Esophagus muscularis mucosa (tissue), 3 donors: ENCODE results near the gene SPP2.

ENCODE experiments used
- CTCF ChIP-seq, 3 experiments: fragments of 200-600 bp in 2 of 3; fragments of 450-650 bp in 1 of 3; sonication (generic) in 2 of 3; IDR thresholded peaks; one replicate each; pipeline ENCODE4 v1.5.1; 2017 to 2019; ENCODE audit warnings: antibody characterized with exemption in 3 of 3, mild to moderate bottlenecking in 2 of 3, moderate library complexity in 1 of 3
- POLR2AphosphoS5 ChIP-seq, 2 donors: sonication (generic); formaldehyde crosslinking; IDR thresholded peaks; one replicate each; pipeline ENCODE4 v1.6.1; 2017; ENCODE audit warnings: antibody characterized with exemption in 2 of 2

DNA sequence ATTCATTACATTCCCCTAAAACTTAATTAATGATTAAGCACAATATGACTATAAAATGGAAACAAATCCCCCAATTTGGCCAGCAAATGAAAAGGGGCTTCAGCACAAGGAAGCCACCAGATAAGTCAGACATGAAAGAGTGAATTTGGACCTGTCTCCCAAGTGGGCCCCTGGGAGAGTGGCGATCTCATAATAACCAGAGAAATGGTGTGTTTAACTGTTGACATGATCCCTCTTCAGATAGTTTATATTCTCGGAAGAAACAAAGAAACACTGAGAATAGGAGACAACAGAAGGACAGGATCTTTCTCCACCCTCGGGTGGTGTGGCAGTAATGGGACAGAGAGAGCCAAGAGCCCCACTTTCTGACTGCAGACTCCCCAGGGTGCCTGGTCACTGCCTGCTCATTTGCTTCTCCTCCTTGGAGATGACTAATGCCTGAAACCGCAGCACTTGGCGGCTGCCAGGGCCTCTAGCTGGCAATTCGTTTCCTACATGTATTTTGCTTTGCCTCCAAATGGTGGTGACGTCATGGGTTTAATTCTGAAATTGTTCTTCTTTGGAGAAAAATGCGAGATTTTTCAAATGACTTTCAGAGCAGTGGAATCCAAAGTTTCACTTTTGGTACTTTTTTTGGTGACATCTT is 46.4 kb upstream of the SPP2 start:
- TF ChIP-seq CTCF (IDR thresholded peaks at IDR 0.05) (no peak), POLR2AphosphoS5 (IDR thresholded peaks at IDR 0.05) (no peak)
